ENCODE measurements around the gene DUS1L. TPM values are rescaled to one million over a fixed set of nuclear protein-coding genes. Genes with fewer than 3 reads are reported as not detected.
A peak's percentile ranks its signal among the peaks of the same experiment; 100 is the strongest.

Gene DUS1L
- total RNA-seq, 1 donor from 2014 or later: 72.4 TPM

- intact Hi-C loops (cut with DNase I): no loop called here
- Histone ChIP-seq H3K4me3 (no peak overlapping the region), H3K9me3 (no peaks in the 10 kb centered on the region), H3K27ac (no peak overlapping the region), H3K36me3 (peaks cover 0 to 79% of the 10 kb centered on the region in 2 donors), H3K4me1 (peaks cover 16% of the 10 kb centered on the region), H3K27me3 (no peaks in the 10 kb centered on the region)
- DNase-seq (ENCODE audit: extremely low spot score in 2 of 2): no peak
- TF ChIP-seq CTCF (IDR thresholded peaks at IDR 0.05): no peak
- TF ChIP-seq POLR2A (IDR thresholded peaks at IDR 0.05): no peak
- no peak for TF ChIP-seq POLR2AphosphoS5 (IDR thresholded peaks at IDR 0.05; ENCODE audit: insufficient read depth in 1 of 2, low read depth in 1 of 2)
Observed at GRCh38 chr17:82081546-82081945, 15.9 kb upstream of the DUS1L start.

GRCh38 chr17:82080789-82081464 lies 15.3 kb upstream of the DUS1L start:
- no peak for DNase-seq (ENCODE audit: extremely low spot score in 2 of 2)
- Histone ChIP-seq H3K27me3 (no peaks in the 10 kb centered on the region), H3K36me3 (peaks cover 0 to 73% of the 10 kb centered on the region in 2 donors), H3K4me3 (no peak overlapping the region), H3K9me3 (no peaks in the 10 kb centered on the region), H3K4me1 (peaks cover 16% of the 10 kb centered on the region), H3K27ac (no peak overlapping the region)
- no peak for TF ChIP-seq POLR2AphosphoS5 (IDR thresholded peaks at IDR 0.05; ENCODE audit: insufficient read depth in 1 of 2, low read depth in 1 of 2)
- no peak for TF ChIP-seq POLR2A (IDR thresholded peaks at IDR 0.05)
- TF ChIP-seq CTCF (IDR thresholded peaks at IDR 0.05): no peak
- intact Hi-C loops (cut with DNase I): no loop called here

- intact Hi-C loops (cut with DNase I): no loop called here
- Histone ChIP-seq H3K27me3 (no peaks in the 10 kb centered on the region), H3K4me3 (no peak overlapping the region), H3K9me3 (no peaks in the 10 kb centered on the region), H3K4me1 (peaks cover 16% of the 10 kb centered on the region), H3K36me3 (peaks cover 0 to 66% of the 10 kb centered on the region in 2 donors), H3K27ac (no peak overlapping the region)
- DNase-seq (ENCODE audit: extremely low spot score in 2 of 2): no peak
- TF ChIP-seq POLR2AphosphoS5 (IDR thresholded peaks at IDR 0.05; ENCODE audit: insufficient read depth in 1 of 2, low read depth in 1 of 2): no peak
Observed at GRCh38 chr17:82080048-82080788, 14.6 kb upstream of the DUS1L start.

GRCh38 chr17:82079001-82079677 lies 13.5 kb upstream of the DUS1L start:
- DNase-seq (ENCODE audit: extremely low spot score in 2 of 2): no peak
- Histone ChIP-seq H3K27me3 (no peaks in the 10 kb centered on the region), H3K4me3 (no peak overlapping the region), H3K36me3 (peaks cover 0 to 55% of the 10 kb centered on the region in 2 donors), H3K9me3 (no peaks in the 10 kb centered on the region), H3K4me1 (peaks cover 16% of the 10 kb centered on the region), H3K27ac (no peak overlapping the region)
- intact Hi-C loops (cut with DNase I): no loop called here
- no peak for TF ChIP-seq POLR2AphosphoS5 (IDR thresholded peaks at IDR 0.05; ENCODE audit: insufficient read depth in 1 of 2, low read depth in 1 of 2)
- TF ChIP-seq POLR2A (IDR thresholded peaks at IDR 0.05): no peak
- no peak for TF ChIP-seq CTCF (IDR thresholded peaks at IDR 0.05)

- Histone ChIP-seq H3K27me3 (no peaks in the 10 kb centered on the region), H3K27ac (peak overlapping the region; percentile 8), H3K4me3 (peak overlapping the region in 1 of 2 donors; percentile 16), H3K36me3 (peaks cover 0 to 48% of the 10 kb centered on the region in 2 donors), H3K4me1 (peaks cover 16% of the 10 kb centered on the region), H3K9me3 (no peaks in the 10 kb centered on the region)
- intact Hi-C loops (cut with DNase I): no loop called here
- TF ChIP-seq CTCF (IDR thresholded peaks at IDR 0.05) (no peak), POLR2A (IDR thresholded peaks at IDR 0.05) (no peak), POLR2AphosphoS5 (IDR thresholded peaks at IDR 0.05; ENCODE audit: insufficient read depth in 1 of 2, low read depth in 1 of 2) (no peak)
- DNase-seq (ENCODE audit: extremely low spot score in 2 of 2): no peak
Observed at GRCh38 chr17:82078433-82078832, 12.8 kb upstream of the DUS1L start.
